Small intestine (tissue), 7 donors: ENCODE results near the gene HCAR3. TPM values are rescaled to one million over a fixed set of nuclear protein-coding genes. Genes with fewer than 3 reads are reported as not detected.
"Not testable (repeated sequence)": the region's sequence is repeated elsewhere in the genome, so short reads cannot be mapped to it uniquely, and the experiment has no call there.

ENCODE experiments used
- DNase-seq, 2 donors: peaks; one replicate each; pipeline versions ENCODE4 v3.0.0 to v3.0.0-alpha.2; 2013
- FAIRE-seq: peaks from 2 replicates; lab custom pipeline; 2012; peaks lifted over from hg19 to GRCh38; lab: Jason Lieb, UNC
- H3K27ac ChIP-seq, 3 donors: one replicate each; pipeline ENCODE4 v1.5.1; 2013; ENCODE audit warnings: low read length in 2 of 3, mild to moderate bottlenecking in 2 of 3, control low read depth in 1 of 3, inconsistent platforms in 1 of 3, low read depth in 1 of 3, moderate library complexity in 1 of 3
- H3K27me3 ChIP-seq, 3 donors: one replicate each; pipeline ENCODE4 v1.6.1; 2013; ENCODE audit warnings: low read length in 3 of 3, inconsistent platforms in 1 of 3; ENCODE audit not compliant: control insufficient read depth in 3 of 3, insufficient read depth in 3 of 3
- H3K36me3 ChIP-seq, 3 donors: one replicate each; pipeline ENCODE4 v1.6.1; 2013; ENCODE audit warnings: low read length in 3 of 3, inconsistent platforms in 1 of 3, low read depth in 1 of 3, mild to moderate bottlenecking in 1 of 3, moderate library complexity in 1 of 3; ENCODE audit not compliant: control insufficient read depth in 3 of 3, insufficient read depth in 2 of 3
- H3K4me1 ChIP-seq, 3 donors: one replicate each; pipeline ENCODE4 v1.6.1; 2013; ENCODE audit warnings: low read length in 2 of 3, inconsistent platforms in 1 of 3, low read depth in 1 of 3, mild to moderate bottlenecking in 1 of 3, moderate library complexity in 1 of 3; ENCODE audit not compliant: control insufficient read depth in 3 of 3, insufficient read depth in 2 of 3
- H3K4me3 ChIP-seq, 3 donors: one replicate each; pipeline ENCODE4 v1.5.1; 2013; ENCODE audit warnings: low read length in 3 of 3, control low read depth in 1 of 3, inconsistent platforms in 1 of 3, low read depth in 1 of 3, mild to moderate bottlenecking in 1 of 3, moderate library complexity in 1 of 3
- H3K9me3 ChIP-seq, 2 donors: one replicate each; pipeline ENCODE4 v1.6.1; 2013; ENCODE audit warnings: low read depth in 1 of 2, low read length in 1 of 2; ENCODE audit not compliant: control insufficient read depth in 2 of 2, insufficient read depth in 1 of 2
- WGBS, 3 donors: extraction: QIAGEN DNeasy Blood & Tissue Kit; methylation state at CpG; one replicate each; pipeline ENCODE4 v1.1.7; 2013; 5-methylcytosine and 5-hydroxymethylcytosine counted together
- polyA plus RNA-seq, 4 donors: library from polyadenylated mRNA; stranded (reverse) in 3 of 4; unstranded in 1 of 4; fragments of 200-250 nt in 3 of 4; fragments of 120-200 nt in 1 of 4; gene quantifications; one replicate each; pipeline versions ENCODE4 v1.2.1 to v1.2.3, GENCODE V29; 2013
- donor health status: healthy with polysubstance abuse.
- donor health status: control.
- donor health status: control.
- donor health status: Bipolar disorder and iron deficiency.
- donor health status: healthy.

HCAR3 gene
- polyA plus RNA-seq, 4 donors: 0.15 to 0.52 (median 0.27) TPM; not detected in 1

DNA sequence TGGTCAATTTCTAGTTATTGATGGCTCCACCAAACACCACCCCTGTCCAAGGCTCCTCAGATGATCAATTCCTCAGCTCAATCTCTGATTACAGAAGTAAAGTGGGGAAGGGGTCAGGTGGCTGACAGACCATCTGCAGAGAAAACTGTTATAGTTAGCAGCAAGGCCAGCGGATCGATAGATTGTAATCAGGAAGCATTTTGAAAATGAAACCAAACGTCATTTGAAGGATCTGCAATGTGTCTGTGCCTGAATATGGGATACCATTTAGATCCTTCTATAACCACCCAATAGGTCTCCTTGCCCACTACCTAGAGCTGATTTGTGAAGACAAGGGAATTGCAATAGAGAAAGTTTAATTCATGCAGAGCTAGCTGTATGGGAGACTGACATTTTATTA, 25.0 kb downstream of the HCAR3 start:
- H3K36me3 ChIP-seq: no peaks in the 10 kb centered on the region
- FAIRE-seq: no peak
- H3K4me1 ChIP-seq: peaks cover 0 to 2% (median 0%) of the 10 kb centered on the region in 3 donors
- peak in 1 of 2 donors; percentile 53 for DNase-seq
- H3K9me3 ChIP-seq: no peaks in the 10 kb centered on the region
- H3K4me3 ChIP-seq: no peak overlapping the region
- H3K27me3 ChIP-seq: no peaks in the 10 kb centered on the region
- 19 to 49% (median 20%) methylated on average over 3 of the region's 3 CpGs for WGBS, 3 donors
- no peak overlapping the region for H3K27ac ChIP-seq

DNA sequence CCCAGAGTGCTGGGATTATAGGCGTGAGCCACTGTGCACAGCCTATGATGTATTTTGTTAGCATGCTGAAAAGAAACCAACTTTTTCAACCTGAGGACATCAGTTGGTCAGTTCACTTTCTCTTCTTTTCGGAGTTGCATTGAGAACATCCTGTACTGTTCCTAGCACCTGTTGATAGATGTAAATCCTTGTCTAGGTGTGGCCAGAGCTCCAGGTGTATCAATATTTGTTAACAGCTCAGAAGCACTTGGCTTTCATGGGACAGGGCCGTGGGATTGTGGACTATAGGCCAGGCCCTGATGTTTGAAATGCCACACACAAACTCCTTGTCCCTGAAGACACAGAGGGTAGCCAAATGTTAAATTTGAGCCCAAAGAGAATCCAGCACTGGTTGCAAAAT, 28.3 kb downstream of the HCAR3 start:
- Histone ChIP-seq H3K9me3 (no peaks in the 10 kb centered on the region), H3K36me3 (no peaks in the 10 kb centered on the region), H3K4me3 (no peak overlapping the region), H3K27ac (peak overlapping the region in 2 of 3 donors; percentile 1 to 23), H3K4me1 (peaks cover 0 to 2% (median 0%) of the 10 kb centered on the region in 3 donors), H3K27me3 (no peaks in the 10 kb centered on the region)
- DNase-seq (peak; percentile 7 to 52), FAIRE-seq (no peak)
- 71 to 84% (median 75%) methylated on average over 3 of the region's 3 CpGs for WGBS, 3 donors

DNA sequence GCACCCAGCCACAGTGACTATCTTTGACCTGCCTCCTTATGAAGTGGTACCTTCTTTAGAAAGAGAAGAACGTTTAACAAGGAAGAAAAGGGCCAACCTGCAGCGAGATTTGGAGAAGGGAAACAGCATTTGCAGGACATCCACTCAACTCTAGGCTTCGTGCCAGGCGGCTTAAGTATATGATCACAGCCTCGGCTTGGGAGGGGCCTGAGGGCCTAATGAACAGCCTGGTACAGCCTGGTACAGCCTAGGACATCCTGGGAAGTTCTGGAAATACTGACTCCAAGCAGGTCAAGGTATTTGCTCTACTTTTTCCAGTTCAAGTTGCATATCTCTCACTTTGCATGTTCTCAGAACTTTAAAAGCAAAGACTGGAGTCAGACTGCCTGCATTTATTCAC, 29.5 kb downstream of the HCAR3 start:
- FAIRE-seq: no peak
- Histone ChIP-seq H3K36me3 (no peaks in the 10 kb centered on the region), H3K27ac (peak overlapping the region in 2 of 3 donors; percentile 26 to 76), H3K27me3 (no peaks in the 10 kb centered on the region), H3K4me1 (peaks cover 0 to 2% (median 0%) of the 10 kb centered on the region in 3 donors), H3K4me3 (no peak overlapping the region), H3K9me3 (no peaks in the 10 kb centered on the region)
- 11 to 30% (median 27%) methylated on average over 5 of the region's 5 CpGs for WGBS, 3 donors
- DNase-seq: peak in 1 of 2 donors; percentile 82

DNA sequence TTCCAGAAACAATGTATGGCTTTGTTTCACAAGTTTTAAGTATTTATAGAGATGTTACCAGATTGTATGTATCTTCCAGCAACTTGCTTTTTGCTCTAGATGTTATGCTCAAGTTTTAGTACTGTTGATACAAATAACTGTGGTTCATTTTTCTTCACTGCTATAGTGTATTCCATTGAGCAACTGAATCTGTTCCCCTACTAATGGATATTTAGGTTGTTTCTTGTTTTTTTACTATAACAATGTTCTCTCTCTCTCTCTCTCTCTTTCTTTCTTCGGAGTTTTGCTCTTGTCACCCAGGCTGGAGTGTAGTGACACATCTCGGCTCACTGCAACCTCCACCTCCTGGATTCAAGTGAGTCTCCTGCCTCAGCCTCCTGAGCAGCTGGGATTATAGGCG, 30.1 kb downstream of the HCAR3 start:
- FAIRE-seq: no peak
- H3K27ac ChIP-seq: peak overlapping the region in 1 of 3 donors; percentile 57
- WGBS, 3 donors: 76 to 89% (median 89%) methylated on average over 3 of the region's 3 CpGs
- H3K4me3 ChIP-seq: no peak overlapping the region
- H3K9me3 ChIP-seq: no peaks in the 10 kb centered on the region
- DNase-seq: no peak
- H3K4me1 ChIP-seq: peaks cover 0 to 2% (median 0%) of the 10 kb centered on the region in 3 donors
- no peaks in the 10 kb centered on the region for H3K36me3 ChIP-seq
- no peaks in the 10 kb centered on the region for H3K27me3 ChIP-seq

DNA sequence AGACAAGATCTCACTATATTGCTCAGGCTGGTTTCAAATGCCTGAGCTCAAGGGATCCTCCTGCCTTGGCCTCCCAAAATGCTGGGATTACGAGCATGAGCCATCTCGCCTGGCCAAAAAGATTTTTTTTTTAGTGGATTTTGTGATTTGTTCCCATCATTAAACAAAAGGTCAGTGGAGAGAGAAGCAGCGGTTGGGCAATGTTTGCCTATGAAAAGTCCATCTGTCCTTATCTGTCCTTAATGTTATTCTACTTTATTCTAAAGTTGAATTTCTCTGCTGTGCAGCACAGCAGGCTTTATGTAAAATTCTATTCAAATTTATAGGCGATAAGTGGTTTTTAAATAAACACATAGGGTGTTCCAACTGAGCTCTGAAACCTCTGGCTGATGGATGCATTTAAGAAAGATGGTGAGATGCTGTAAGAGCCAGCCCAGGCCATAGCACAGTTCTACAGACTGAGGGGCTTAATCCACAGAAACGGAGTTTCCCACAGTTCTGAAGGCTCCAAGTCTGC, 32.3 kb downstream of the HCAR3 start:
- WGBS, 3 donors: 67 to 77% (median 74%) methylated on average over 5 of the region's 5 CpGs
- no peak for FAIRE-seq
- no peak for DNase-seq
- Histone ChIP-seq H3K27me3 (no peaks in the 10 kb centered on the region), H3K27ac (no peak overlapping the region), H3K4me3 (no peak overlapping the region), H3K4me1 (no peaks in the 10 kb centered on the region), H3K9me3 (no peaks in the 10 kb centered on the region), H3K36me3 (no peaks in the 10 kb centered on the region)

DNA sequence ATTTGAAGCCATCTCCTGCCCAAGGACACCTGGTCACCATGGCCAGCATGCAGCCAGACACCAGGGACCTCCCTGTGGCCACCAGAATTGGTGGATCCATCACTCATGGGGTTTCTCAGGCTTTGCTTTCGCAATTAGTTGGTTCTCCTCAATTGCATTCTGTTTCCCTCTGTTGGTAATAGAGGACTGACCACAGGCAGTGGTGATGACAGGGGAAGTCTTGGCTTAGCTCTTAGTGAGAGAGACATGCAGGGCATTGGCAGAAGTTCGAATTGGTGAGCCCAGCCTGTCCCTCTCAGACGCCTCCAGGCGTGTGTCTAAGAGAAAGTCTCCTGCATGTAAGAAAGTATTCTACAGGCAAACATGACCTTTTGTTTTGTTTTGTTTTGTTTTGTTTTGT, 34.8 kb downstream of the HCAR3 start:
- WGBS, 3 donors: 82 to 88% (median 83%) methylated on average over 4 of the region's 4 CpGs
- Histone ChIP-seq H3K27ac (no peak overlapping the region), H3K27me3 (no peaks in the 10 kb centered on the region), H3K9me3 (no peaks in the 10 kb centered on the region), H3K36me3 (no peaks in the 10 kb centered on the region), H3K4me3 (no peak overlapping the region), H3K4me1 (no peaks in the 10 kb centered on the region)
- no peak for DNase-seq
- no peak for FAIRE-seq

DNA sequence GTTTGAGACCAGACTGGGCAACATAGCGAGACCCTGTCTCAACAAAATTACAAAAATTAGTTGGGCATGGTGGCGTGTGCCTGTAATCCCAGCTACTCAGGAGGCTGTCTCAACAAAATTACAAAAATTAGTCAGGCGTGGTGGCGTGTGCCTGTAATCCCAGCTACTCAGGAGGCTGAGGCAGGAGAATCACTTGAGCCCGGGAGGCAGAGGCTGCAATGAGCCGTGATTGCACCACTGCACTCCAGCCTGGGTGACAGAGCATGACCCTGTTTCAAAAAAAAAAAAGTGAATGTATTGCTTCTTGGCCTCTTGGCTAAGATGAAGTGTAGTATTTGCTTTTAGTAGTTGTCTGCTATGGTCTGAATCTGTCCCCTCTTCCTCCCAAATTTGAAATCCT, 35.6 kb downstream of the HCAR3 start:
- 84 to 92% (median 90%) methylated on average over 6 of the region's 6 CpGs for WGBS, 3 donors
- not testable (repeated sequence) for H3K9me3 ChIP-seq, H3K27me3 ChIP-seq, H3K27ac ChIP-seq, H3K4me3 ChIP-seq, H3K36me3 ChIP-seq, H3K4me1 ChIP-seq, FAIRE-seq, DNase-seq

DNA sequence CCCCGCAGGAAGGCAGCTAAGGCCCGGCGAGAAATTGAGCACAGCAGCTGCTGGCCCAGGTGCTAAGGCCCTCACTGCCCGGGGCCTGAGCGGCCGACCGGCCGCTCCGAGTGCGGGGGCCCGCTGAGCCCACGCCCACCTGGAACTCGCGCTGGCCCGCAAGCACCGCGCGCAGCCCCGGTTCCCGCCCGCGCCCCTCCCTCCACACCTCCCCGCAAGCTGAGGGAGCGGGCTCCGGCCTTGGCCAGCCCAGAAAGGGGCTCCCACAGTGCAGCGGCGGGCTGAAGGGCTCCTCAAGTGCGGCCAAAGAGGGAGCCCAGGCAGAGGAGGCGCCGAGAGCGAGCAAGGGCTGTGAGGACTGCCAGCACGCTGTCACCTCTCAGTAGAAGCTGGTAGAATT, 39.8 kb downstream of the HCAR3 start:
- H3K9me3 ChIP-seq, H3K36me3 ChIP-seq, H3K4me1 ChIP-seq, H3K4me3 ChIP-seq, DNase-seq, H3K27ac ChIP-seq, FAIRE-seq, H3K27me3 ChIP-seq: not testable (repeated sequence)
- WGBS, 3 donors: 93 to 96% (median 96%) methylated on average over 22 to 32 of the region's 32 CpGs

DNA sequence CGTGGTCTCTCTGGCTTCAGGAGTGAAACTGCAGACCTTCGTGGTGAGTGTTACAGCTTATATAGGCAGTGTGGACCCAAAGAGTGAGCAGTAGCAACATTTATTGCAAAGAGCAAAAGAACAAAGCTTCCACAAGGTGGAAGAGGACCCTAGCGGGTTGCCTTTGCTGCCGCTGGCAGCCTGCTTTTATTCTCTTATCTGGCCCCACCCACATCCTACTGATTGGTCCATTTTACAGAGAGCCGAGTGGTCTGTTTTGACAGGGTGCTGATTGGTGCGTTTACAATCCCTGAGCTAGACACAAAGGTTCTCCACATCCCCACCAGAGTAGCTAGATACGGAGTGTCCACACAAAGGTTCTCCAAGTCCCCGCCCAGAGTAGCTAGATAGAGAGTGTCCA, 40.6 kb downstream of the HCAR3 start:
- FAIRE-seq, DNase-seq, H3K27ac ChIP-seq, H3K27me3 ChIP-seq, H3K4me1 ChIP-seq, H3K9me3 ChIP-seq, H3K4me3 ChIP-seq, H3K36me3 ChIP-seq: not testable (repeated sequence)
- 84 to 91% (median 88%) methylated on average over 8 of the region's 8 CpGs for WGBS, 3 donors
